ENCODE results near the gene SAP30BP.

DNA sequence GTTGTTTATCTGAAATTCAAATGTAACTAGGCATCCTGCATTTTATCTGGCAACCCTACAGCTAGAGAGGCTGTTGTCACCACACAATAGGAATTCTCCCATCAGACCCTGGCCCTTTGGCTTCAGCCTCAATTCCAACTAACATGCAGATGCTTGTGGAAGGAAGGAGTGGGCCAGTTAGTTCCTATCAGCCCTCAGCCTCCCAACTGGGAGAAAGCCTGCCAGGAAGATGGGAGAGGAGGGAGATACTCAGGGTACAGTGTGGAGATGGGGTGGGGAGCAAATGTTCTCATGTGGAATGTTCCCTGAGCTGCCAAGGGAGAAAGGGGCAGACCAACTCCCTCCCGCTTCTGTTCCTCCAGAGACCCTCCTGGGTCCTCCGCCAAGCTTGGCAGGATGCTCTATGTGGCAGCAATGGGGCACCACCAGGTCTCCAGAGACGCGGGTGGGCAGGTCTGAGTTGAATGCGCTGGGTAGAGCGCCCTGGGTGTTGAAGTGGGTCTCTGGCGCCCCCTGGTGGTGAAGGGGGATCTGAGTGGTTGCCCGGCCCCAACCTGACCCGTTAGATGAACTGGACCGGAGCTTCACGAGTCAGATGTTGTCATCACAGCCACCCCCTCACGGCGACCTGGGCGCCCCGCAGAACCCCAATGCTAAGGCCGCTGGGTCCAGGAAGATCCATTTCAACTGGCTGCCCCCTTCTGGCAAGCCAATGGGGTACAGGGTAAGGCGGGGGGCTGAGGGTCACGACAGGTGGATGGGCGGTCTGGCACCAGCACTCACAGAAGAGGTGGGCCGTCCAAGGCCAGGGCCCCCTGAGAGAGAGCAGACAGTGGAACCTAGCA is 82.6 kb downstream of the SAP30BP start:
- TF ChIP-seq TAF1 (IDR thresholded peaks at IDR 0.05; ENCODE audit: borderline replicate concordance, insufficient read depth, low read length) (no peak), POLR2AphosphoS5 (IDR thresholded peaks at IDR 0.05; ENCODE audit: low read depth, low read length) (no peak)
- TF ChIP-seq, protein P1, sequence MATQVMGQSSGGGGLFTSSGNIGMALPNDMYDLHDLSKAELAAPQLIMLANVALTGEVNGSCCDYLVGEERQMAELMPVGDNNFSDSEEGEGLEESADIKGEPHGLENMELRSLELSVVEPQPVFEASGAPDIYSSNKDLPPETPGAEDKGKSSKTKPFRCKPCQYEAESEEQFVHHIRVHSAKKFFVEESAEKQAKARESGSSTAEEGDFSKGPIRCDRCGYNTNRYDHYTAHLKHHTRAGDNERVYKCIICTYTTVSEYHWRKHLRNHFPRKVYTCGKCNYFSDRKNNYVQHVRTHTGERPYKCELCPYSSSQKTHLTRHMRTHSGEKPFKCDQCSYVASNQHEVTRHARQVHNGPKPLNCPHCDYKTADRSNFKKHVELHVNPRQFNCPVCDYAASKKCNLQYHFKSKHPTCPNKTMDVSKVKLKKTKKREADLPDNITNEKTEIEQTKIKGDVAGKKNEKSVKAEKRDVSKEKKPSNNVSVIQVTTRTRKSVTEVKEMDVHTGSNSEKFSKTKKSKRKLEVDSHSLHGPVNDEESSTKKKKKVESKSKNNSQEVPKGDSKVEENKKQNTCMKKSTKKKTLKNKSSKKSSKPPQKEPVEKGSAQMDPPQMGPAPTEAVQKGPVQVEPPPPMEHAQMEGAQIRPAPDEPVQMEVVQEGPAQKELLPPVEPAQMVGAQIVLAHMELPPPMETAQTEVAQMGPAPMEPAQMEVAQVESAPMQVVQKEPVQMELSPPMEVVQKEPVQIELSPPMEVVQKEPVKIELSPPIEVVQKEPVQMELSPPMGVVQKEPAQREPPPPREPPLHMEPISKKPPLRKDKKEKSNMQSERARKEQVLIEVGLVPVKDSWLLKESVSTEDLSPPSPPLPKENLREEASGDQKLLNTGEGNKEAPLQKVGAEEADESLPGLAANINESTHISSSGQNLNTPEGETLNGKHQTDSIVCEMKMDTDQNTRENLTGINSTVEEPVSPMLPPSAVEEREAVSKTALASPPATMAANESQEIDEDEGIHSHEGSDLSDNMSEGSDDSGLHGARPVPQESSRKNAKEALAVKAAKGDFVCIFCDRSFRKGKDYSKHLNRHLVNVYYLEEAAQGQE (IDR thresholded peaks at IDR 0.05; ENCODE audit: insufficient read depth in 1 of 2, low read depth in 2 of 2, low read length in 2 of 2) = 0 out of 4 replicates have a peak, but pooled peaks of 1 of the 2 experiments have one; percentile 14

Measured in PFSK-1 (cell line).